Hindlimb muscle (tissue), 1 donor: ENCODE data around the gene GPD1. TPM values are rescaled to one million over a fixed set of nuclear protein-coding genes. Genes with fewer than 3 reads are reported as not detected.

ENCODE experiments used
- DNase-seq: peaks from one replicate; pipeline ENCODE4 v3.0.0-alpha.2; 2013
- polyA plus RNA-seq: library from polyadenylated mRNA; unstranded; fragments of 120-200 nt; gene quantifications from one replicate; pipeline ENCODE4 v1.2.1, GENCODE V29; 2013; ENCODE audit not compliant: insufficient read length

The GPD1 gene
- polyA plus RNA-seq, result 81.1 TPM

- DNase-seq, result no peak
Measured at GRCh38 chr12:50103767-50104321, at the start of gene GPD1. GPD1 (plus strand) TSS chr12:50104008; CDS start chr12:50104051, 43 bp downstream.

GRCh38 chr12:50055831-50056638 lies 47.8 kb upstream of the GPD1 start:
- no peak for DNase-seq

GRCh38 chr12:50056639-50056976 lies 47.2 kb upstream of the GPD1 start:
- no peak for DNase-seq

GRCh38 chr12:50057000-50057841 lies 46.6 kb upstream of the GPD1 start, which contains the start of gene ASIC1:
ASIC1 (plus strand) TSS chr12:50057596; CDS start chr12:50058767, 1,171 bp downstream.
- DNase-seq, result peak; percentile 83

- no peak for DNase-seq
Measured at GRCh38 chr12:50057896-50058670, 45.7 kb upstream of the GPD1 start.

- no peak for DNase-seq
Measured at GRCh38 chr12:50058743-50059312, 45.0 kb upstream of the GPD1 start.

- DNase-seq, result no peak
Measured at GRCh38 chr12:50059440-50060119, 44.2 kb upstream of the GPD1 start.

- DNase-seq, result no peak
Measured at GRCh38 chr12:50060120-50060468, 43.7 kb upstream of the GPD1 start.

- no peak for DNase-seq
Measured at GRCh38 chr12:50061171-50061570, 42.6 kb upstream of the GPD1 start.

- no peak for DNase-seq
Measured at GRCh38 chr12:50061946-50062686, 41.7 kb upstream of the GPD1 start.

GRCh38 chr12:50062728-50063460 lies 40.9 kb upstream of the GPD1 start:
- no peak for DNase-seq

GRCh38 chr12:50065726-50066310 lies 38.0 kb upstream of the GPD1 start:
- DNase-seq, result no peak

- DNase-seq, result no peak
Measured at GRCh38 chr12:50066402-50066801, 37.4 kb upstream of the GPD1 start.

- DNase-seq, result no peak
Measured at GRCh38 chr12:50069069-50069468, 34.7 kb upstream of the GPD1 start.

- no peak for DNase-seq
Measured at GRCh38 chr12:50069539-50069938, 34.3 kb upstream of the GPD1 start.

- DNase-seq, result peak; percentile 89
Measured at GRCh38 chr12:50070314-50071060, 33.3 kb upstream of the GPD1 start.

- no peak for DNase-seq
Measured at GRCh38 chr12:50072198-50072907, 31.5 kb upstream of the GPD1 start.

- no peak for DNase-seq
Measured at GRCh38 chr12:50073206-50073605, 30.6 kb upstream of the GPD1 start.
